ENCODE measurements around the gene LRRC43.

LRRC43 gene

GRCh38 chr12:122182887-122183587 is at the start of gene LRRC43:
Gene LRRC43, plus strand, starts transcription at chr12:122183123. Its CDS starts 22 bp downstream, at chr12:122183145.
- DNase-seq (ENCODE audit: low read depth) = peak; percentile 25

- DNase-seq (ENCODE audit: low read depth) = no peak
These were observed 49.6 kb upstream of the LRRC43 start for GRCh38 chr12:122133192-122133950.

GRCh38 chr12:122135437-122136031 is 47.4 kb upstream of the LRRC43 start:
- no peak for DNase-seq (ENCODE audit: low read depth)

GRCh38 chr12:122137229-122137628 is 45.7 kb upstream of the LRRC43 start:
- DNase-seq (ENCODE audit: low read depth) = no peak

- DNase-seq (ENCODE audit: low read depth) = no peak
These were observed 45.2 kb upstream of the LRRC43 start for GRCh38 chr12:122137681-122138080.

- DNase-seq (ENCODE audit: low read depth) = no peak
These were observed 44.7 kb upstream of the LRRC43 start for GRCh38 chr12:122138181-122138580.

GRCh38 chr12:122138616-122139015 is 44.3 kb upstream of the LRRC43 start:
- no peak for DNase-seq (ENCODE audit: low read depth)

GRCh38 chr12:122139266-122139665 is 43.7 kb upstream of the LRRC43 start:
- no peak for DNase-seq (ENCODE audit: low read depth)

- DNase-seq (ENCODE audit: low read depth) = no peak
These were observed 43.0 kb upstream of the LRRC43 start for GRCh38 chr12:122139941-122140340.

GRCh38 chr12:122140467-122141257 is 42.3 kb upstream of the LRRC43 start:
- no peak for DNase-seq (ENCODE audit: low read depth)

GRCh38 chr12:122141911-122142725 is 40.8 kb upstream of the LRRC43 start:
- DNase-seq (ENCODE audit: low read depth) = no peak

- DNase-seq (ENCODE audit: low read depth) = no peak
These were observed 40.1 kb upstream of the LRRC43 start for GRCh38 chr12:122142857-122143256.

GRCh38 chr12:122144885-122145284 is 38.0 kb upstream of the LRRC43 start:
- DNase-seq (ENCODE audit: low read depth) = no peak

- DNase-seq (ENCODE audit: low read depth) = no peak
These were observed 37.2 kb upstream of the LRRC43 start for GRCh38 chr12:122145505-122146330.

GRCh38 chr12:122147514-122148290 is 35.2 kb upstream of the LRRC43 start:
- no peak for DNase-seq (ENCODE audit: low read depth)

- DNase-seq (ENCODE audit: low read depth) = no peak
These were observed 34.3 kb upstream of the LRRC43 start for GRCh38 chr12:122148657-122149056.

- no peak for DNase-seq (ENCODE audit: low read depth)
These were observed 32.7 kb upstream of the LRRC43 start for GRCh38 chr12:122150127-122150681.

GRCh38 chr12:122152754-122153153 is 30.2 kb upstream of the LRRC43 start:
- DNase-seq (ENCODE audit: low read depth) = no peak

- DNase-seq (ENCODE audit: low read depth) = no peak
These were observed 27.2 kb upstream of the LRRC43 start for GRCh38 chr12:122155705-122156104.

All from activated T-cell treated with anti-CD3 and anti-CD28 coated beads for 1 hour (primary cell).